ENCODE data around the gene CORO7. TPM values are rescaled to one million over a fixed set of nuclear protein-coding genes. Genes with fewer than 3 reads are reported as not detected.

CORO7 gene
- total RNA-seq, result 10 to 100 TPM; 66.2 to 73.1 TPM

DNA sequence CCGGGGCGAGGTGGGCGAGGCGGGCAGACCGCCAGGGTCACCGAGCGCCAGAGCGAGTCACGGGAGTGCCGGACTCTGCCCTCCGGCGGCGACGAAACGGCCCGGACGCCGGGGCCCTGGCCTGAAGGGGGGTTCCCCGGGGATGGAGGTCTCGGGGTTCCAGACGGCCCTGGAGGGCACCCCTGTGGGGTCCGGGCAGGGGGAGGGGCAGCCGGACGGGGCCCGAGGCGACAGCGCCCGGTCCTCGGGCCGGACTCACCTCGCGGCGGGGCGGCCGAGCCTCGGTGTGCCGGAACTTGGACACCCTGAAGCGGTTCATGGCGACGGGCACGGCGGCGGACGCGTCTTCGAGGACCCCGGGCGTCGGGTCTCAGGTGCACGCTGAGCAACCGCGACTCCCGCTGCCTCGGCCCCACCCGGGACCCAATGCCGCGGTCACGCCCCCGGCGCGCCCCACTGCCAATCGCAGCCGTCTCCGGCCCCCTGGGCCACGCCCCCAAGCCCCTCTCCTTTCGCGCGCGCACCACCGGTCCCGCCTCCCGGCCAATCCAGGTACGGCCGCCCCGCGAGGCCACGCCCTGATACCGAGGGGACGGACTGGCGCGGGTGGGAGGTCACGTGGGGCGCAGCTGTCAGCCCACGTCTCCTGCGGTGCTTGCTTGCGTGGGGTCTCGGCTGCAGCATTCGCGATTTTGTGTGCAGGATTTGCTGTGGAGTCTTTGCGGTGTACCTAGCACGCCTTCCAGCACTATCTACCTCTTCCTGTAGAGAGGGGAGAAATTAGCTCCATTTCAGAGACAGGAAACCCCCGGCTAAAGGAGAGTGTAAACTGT, at the start of gene CORO7:
Gene CORO7, minus strand, starts transcription at position 397 of the 833 bp plus-strand sequence. Its CDS starts 78 bp downstream, at position 319.
- peak within 1 kb of the TSS; percentile 94 for H3K4me3 Mint-ChIP-seq
- DNase-seq, result peak; percentile 99
- peaks cover 8% of the 10 kb centered on the region for H3K36me3 Mint-ChIP-seq
- H3K27ac Mint-ChIP-seq, result peak within 1 kb of the TSS; percentile 95
- no peaks in the 10 kb centered on the region for H3K9me3 Mint-ChIP-seq
- H3K4me1 Mint-ChIP-seq, result peaks cover 31% of the 10 kb centered on the region
- no peaks in the 10 kb centered on the region for H3K27me3 Mint-ChIP-seq

DNA sequence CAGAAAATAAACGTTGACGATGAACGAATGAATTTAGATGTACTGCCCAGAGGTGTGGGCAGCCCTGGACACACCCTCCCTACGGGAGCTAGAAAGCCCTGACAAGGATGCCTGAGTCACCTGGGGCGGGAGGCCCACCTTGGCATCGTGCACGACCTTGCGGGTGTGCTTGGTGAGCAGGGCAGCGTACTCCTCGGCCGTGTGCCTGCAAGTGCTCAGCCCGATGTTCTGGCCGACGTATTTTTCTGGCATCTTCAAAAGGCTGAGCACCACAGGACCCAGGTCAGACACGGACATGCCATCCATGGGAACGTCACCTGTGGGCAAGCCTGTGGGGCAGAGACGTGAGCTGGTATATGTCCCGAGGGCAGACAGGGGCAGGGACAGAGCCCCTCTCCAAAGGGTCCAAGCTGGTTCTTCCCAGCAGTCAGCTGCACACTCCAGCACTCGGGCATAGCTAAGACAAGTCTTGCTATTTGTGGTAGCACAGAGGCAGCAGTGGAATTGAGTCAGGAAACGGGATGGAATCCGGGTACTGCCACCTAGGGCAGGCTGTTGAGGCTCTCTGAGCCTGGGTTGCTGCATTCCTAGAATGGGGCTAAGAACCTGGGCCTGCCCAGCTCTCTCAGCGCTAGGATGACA, 47.2 kb upstream of the CORO7 start:
- Mint-ChIP-seq H3K27me3 (no peaks in the 10 kb centered on the region), H3K4me3 (no peak overlapping the region), H3K27ac (peak overlapping the region; percentile 20), H3K36me3 (peaks cover 23% of the 10 kb centered on the region), H3K4me1 (peaks cover 9% of the 10 kb centered on the region), H3K9me3 (no peaks in the 10 kb centered on the region)
- no peak for DNase-seq

DNA sequence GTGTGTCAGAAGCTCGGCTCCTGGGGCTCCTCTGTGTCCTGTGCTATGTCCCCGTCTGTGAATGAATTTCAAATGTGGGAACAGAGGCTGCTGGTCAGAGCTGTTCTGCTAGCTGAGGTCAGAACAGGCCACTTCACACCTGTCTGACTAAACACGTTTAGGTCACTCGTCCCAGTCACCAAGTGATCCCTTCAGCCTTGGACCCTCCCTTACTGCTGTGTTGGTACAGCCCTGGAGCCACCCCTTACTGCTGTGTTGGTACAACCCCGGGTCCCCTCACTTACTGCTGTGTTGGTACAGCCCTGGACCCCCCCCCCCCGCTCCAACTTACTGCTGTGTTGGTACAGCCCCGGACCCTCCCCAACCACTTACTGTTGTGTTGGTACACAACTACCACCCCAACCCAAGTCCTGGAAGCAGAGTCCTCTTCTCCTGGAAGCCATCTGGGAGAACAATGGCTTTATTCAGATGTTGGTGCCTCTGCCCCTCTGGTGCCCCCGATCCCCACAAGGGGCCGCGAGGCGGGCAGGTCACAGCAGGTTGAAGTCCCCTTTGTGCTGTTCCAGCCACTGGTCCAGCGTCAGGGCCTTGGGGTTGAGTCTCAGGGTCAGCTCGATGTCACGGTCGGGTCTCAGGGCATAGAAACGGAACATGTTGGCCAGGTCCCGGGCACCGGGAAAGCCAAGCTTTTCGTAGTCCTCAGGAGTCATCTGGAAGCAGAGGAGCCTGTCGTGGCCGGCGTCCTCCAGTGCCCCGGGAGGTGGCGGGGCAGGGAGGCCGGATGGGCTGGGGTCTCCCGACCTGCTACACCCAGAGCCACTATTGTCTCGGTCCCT, 45.1 kb upstream of the CORO7 start:
- Mint-ChIP-seq H3K4me3 (no peak overlapping the region), H3K4me1 (peaks cover 9% of the 10 kb centered on the region), H3K27ac (peak overlapping the region; percentile 66), H3K9me3 (no peaks in the 10 kb centered on the region), H3K27me3 (no peaks in the 10 kb centered on the region), H3K36me3 (peaks cover 22% of the 10 kb centered on the region)
- no peak for DNase-seq

GRCh38 chr16:4460936-4461249, 44.5 kb upstream of the CORO7 start:
- DNase-seq, result no peak
- no peaks in the 10 kb centered on the region for H3K9me3 Mint-ChIP-seq
- no peaks in the 10 kb centered on the region for H3K27me3 Mint-ChIP-seq
- peaks cover 18% of the 10 kb centered on the region for H3K36me3 Mint-ChIP-seq
- peak overlapping the region; percentile 66 for H3K27ac Mint-ChIP-seq
- H3K4me1 Mint-ChIP-seq, result peaks cover 4% of the 10 kb centered on the region
- no peak overlapping the region for H3K4me3 Mint-ChIP-seq

DNA sequence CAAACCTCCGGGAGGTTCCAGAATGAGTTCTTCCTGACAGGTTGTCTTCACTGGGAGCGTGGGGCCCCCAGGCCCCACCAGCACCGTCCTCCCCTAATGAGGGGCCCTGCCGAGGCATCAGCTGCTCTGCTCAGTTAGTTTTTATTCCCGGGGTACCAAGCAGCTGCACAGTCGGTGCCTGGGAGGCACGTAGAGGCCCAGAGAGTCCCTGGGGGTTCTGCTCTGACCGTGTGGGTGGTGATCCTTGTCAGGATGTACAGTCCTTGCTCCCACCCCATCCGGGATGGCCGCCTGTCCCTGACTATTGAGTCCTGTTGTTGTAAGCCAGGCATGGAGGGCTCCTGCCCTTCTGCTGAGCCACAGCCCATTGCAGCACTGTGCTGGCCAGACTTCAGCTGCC, 39.6 kb upstream of the CORO7 start:
- Mint-ChIP-seq H3K36me3 (peaks cover 30% of the 10 kb centered on the region), H3K4me3 (no peak overlapping the region), H3K4me1 (peaks cover 2% of the 10 kb centered on the region), H3K27me3 (no peaks in the 10 kb centered on the region), H3K9me3 (no peaks in the 10 kb centered on the region), H3K27ac (no peak overlapping the region)
- no peak for DNase-seq

- Mint-ChIP-seq H3K36me3 (peaks cover 28% of the 10 kb centered on the region), H3K27me3 (no peaks in the 10 kb centered on the region), H3K4me3 (no peak overlapping the region), H3K27ac (no peak overlapping the region), H3K9me3 (no peaks in the 10 kb centered on the region), H3K4me1 (peaks cover 2% of the 10 kb centered on the region)
- DNase-seq, result no peak
Observed at GRCh38 chr16:4455081-4455480, 38.7 kb upstream of the CORO7 start.

GRCh38 chr16:4454623-4455022, 38.2 kb upstream of the CORO7 start:
- no peak for DNase-seq
- H3K4me1 Mint-ChIP-seq, result peaks cover 2% of the 10 kb centered on the region
- no peak overlapping the region for H3K4me3 Mint-ChIP-seq
- H3K9me3 Mint-ChIP-seq, result no peaks in the 10 kb centered on the region
- no peak overlapping the region for H3K27ac Mint-ChIP-seq
- no peaks in the 10 kb centered on the region for H3K27me3 Mint-ChIP-seq
- H3K36me3 Mint-ChIP-seq, result peaks cover 28% of the 10 kb centered on the region

DNA sequence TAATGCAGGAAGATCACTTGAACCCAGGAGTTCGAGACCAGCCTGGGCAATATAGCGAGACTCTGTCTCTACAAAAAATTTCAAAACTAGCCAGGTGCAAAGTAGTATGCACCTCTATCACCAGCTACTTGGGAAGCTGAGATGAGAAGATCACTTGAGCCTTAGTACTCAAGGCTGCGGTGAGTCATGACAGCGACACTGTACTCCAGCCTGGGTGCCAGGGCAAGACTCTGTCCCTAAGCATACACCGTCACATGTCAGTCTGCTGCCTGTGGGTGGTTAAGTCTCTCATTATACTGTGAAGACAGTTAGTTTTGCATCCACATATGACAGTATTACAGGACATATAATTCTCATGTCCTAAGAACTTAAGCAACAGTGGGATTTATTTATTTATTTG, 36.3 kb upstream of the CORO7 start:
- Mint-ChIP-seq H3K36me3 (peaks cover 17% of the 10 kb centered on the region), H3K9me3 (no peaks in the 10 kb centered on the region), H3K4me1 (no peaks in the 10 kb centered on the region), H3K27ac (no peak overlapping the region), H3K27me3 (no peaks in the 10 kb centered on the region), H3K4me3 (no peak overlapping the region)
- DNase-seq, result no peak

GRCh38 chr16:4450931-4451519, 34.6 kb upstream of the CORO7 start:
- no peaks in the 10 kb centered on the region for H3K27me3 Mint-ChIP-seq
- H3K27ac Mint-ChIP-seq, result peak overlapping the region; percentile 54
- H3K4me3 Mint-ChIP-seq, result no peak overlapping the region
- H3K9me3 Mint-ChIP-seq, result no peaks in the 10 kb centered on the region
- no peaks in the 10 kb centered on the region for H3K4me1 Mint-ChIP-seq
- H3K36me3 Mint-ChIP-seq, result peaks cover 12% of the 10 kb centered on the region
- no peak for DNase-seq

- Mint-ChIP-seq H3K9me3 (no peaks in the 10 kb centered on the region), H3K27me3 (no peaks in the 10 kb centered on the region), H3K4me1 (no peaks in the 10 kb centered on the region), H3K4me3 (no peak overlapping the region), H3K36me3 (peaks cover 10% of the 10 kb centered on the region), H3K27ac (no peak overlapping the region)
- DNase-seq, result no peak
Observed at GRCh38 chr16:4450430-4450829, 34.0 kb upstream of the CORO7 start.

- Mint-ChIP-seq H3K36me3 (peaks cover 28% of the 10 kb centered on the region), H3K27me3 (no peaks in the 10 kb centered on the region), H3K9me3 (no peaks in the 10 kb centered on the region), H3K27ac (no peak overlapping the region), H3K4me1 (no peaks in the 10 kb centered on the region), H3K4me3 (no peak overlapping the region)
- no peak for DNase-seq
Observed at GRCh38 chr16:4443986-4444385, 27.6 kb upstream of the CORO7 start.

GRCh38 chr16:4443271-4443670, 26.9 kb upstream of the CORO7 start:
- Mint-ChIP-seq H3K4me3 (no peak overlapping the region), H3K9me3 (no peaks in the 10 kb centered on the region), H3K27me3 (no peaks in the 10 kb centered on the region), H3K27ac (no peak overlapping the region), H3K4me1 (no peaks in the 10 kb centered on the region), H3K36me3 (peaks cover 28% of the 10 kb centered on the region)
- DNase-seq, result no peak

GRCh38 chr16:4442371-4442770, 26.0 kb upstream of the CORO7 start:
- Mint-ChIP-seq H3K27ac (no peak overlapping the region), H3K4me3 (no peak overlapping the region), H3K36me3 (peaks cover 29% of the 10 kb centered on the region), H3K9me3 (no peaks in the 10 kb centered on the region), H3K27me3 (no peaks in the 10 kb centered on the region), H3K4me1 (no peaks in the 10 kb centered on the region)
- no peak for DNase-seq

DNA sequence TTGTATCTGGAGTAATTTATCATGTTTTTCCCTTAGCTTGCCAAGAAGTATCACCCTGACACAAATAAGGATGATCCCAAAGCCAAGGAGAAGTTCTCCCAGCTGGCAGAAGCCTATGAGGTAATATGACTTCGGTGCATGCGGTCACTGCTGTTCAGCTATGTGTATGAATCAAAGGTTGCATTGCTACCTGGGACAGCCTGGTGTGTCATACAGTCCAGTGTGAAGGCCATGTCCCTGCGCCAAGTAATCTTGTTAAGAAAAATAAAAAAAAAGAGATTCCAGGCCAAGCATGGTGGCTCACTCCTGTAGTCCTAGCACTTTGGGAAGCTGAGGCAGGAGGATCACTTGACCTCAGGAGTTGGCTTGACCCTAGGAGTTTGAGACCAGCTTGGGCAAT, 21.0 kb upstream of the CORO7 start:
- Mint-ChIP-seq H3K36me3 (peaks cover 17% of the 10 kb centered on the region), H3K4me1 (peaks cover 12% of the 10 kb centered on the region), H3K9me3 (no peaks in the 10 kb centered on the region), H3K4me3 (no peak overlapping the region), H3K27me3 (no peaks in the 10 kb centered on the region), H3K27ac (no peak overlapping the region)
- DNase-seq, result no peak
